Fibroblast of skin of back (primary cell): ENCODE data around the gene FBXW8.

Source experiments
- DNase-seq: peaks from one replicate; pipeline ENCODE4 v3.0.0-alpha.2; 2013

FBXW8 gene

GRCh38 chr12:117060929-117061305 lies 150.2 kb downstream of the FBXW8 start:
- DNase-seq = no peak

DNA sequence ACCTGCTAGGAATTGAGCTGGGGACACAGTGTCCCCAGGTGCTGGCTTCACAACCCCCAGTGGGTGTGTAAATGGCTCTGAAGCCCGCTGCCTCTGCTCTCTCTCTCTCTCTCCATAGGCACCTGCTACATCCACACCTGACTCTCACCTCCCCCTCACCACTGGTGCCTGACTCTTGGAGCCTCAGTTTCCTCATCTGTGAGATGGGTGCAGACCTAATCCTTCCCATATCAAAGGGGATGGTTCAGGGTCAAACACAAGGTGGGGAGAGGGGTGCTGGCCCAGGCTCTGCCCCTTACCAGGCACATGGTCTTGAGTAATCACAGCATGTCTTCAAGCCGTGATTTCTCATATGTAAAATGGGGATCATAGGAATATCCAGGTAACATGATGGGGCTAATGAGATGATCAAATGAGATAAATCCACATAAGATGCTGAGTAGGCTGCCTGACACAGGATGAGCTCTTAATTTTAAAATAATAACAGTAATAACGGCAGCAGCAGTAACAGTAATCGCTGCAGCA lies 150.9 kb downstream of the FBXW8 start:
- DNase-seq = no peak

DNA sequence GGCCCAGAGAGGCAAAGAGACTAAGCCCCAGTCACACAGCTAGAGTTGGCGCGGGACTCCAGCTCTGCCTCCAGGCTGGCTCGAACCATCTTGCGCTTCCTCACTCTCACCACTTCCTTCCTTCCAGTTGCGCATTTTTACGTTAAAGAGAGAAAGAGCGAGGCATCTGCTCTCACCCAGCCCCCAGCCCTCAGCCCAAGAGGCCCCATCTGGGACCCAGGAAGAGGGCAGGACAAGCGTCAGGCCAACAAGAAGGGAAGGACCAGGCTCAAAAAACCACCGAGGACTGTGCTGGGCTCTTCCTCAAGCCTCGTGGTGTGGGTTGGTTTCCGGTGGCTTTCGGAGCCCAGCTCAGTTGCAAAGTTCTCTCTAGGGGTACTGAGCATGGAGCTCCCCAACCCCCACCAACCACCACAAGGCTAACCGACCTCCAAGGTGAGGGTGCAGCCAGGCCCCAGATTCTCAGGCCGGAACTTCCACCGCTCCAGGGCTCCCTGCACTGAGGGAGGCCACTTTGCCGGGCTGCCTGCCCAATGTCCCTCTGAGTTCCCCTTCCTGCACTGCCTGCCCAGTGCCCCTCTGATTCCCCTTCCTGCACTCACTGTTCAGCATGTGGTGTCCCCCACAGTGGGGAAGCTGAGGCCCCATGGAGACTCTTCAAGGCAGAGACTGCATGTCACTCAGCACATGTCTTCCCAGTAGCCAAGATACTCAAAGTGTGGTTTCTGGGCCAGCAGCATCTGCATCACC lies 152.6 kb downstream of the FBXW8 start:
- DNase-seq = no peak

DNA sequence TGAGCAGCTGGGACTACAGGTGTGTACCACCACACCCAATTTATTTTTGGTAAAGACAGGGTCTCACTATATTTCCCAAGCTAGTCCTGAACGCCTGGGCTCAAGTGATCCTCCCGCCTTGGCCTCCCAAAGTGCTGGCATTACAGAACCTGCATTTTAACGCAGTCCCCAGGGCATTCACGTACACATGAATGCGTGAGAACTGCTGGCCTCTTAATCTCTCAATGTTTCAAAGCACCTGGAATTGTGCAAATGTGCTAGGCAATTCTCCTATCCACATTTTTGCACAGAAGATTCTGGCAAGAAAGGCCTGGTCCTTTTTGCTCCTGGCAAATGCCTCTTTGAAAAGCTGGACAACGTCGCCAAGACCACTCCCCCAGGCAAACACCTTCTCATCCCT lies 153.3 kb downstream of the FBXW8 start:
- no peak for DNase-seq

DNA sequence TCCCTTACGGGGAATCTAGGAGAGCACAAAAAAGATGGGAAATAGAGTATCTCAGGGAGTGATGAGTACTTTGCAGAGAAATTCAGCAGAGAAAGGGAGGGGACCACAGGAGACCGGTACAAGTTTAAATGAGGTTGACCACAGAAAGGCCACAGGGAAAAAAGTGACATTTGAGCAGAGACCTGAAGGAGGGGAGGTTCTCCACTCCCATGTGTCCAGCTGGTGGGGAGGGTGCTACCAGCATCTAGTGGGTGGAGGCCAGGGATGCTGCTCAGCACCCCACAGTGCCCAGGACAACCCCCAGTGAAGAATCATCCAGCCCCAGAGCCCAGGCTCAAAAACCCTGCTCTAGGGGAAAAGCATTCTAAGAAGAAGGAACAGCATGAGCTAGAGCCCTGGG lies 153.8 kb downstream of the FBXW8 start:
- no peak for DNase-seq

DNA sequence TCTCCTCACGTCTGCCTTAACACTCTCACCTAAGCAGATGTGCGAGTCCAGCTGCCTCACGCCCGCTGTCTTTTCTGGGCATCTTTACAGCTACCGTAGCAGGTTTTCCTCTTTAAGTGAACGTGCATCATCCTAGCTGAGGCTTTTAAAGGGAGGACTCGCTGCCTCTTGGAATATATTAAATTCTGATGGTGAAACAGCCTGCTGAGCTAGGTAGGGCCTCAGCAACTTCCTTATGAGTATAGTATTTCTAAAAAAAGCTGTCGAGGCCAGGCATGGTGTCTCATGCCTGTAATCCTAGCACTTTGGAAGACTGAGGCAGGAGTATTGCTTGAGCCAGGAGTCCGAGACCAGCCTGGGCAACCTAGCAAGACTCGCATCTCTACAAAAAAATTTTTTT lies 156.3 kb downstream of the FBXW8 start:
- no peak for DNase-seq

DNA sequence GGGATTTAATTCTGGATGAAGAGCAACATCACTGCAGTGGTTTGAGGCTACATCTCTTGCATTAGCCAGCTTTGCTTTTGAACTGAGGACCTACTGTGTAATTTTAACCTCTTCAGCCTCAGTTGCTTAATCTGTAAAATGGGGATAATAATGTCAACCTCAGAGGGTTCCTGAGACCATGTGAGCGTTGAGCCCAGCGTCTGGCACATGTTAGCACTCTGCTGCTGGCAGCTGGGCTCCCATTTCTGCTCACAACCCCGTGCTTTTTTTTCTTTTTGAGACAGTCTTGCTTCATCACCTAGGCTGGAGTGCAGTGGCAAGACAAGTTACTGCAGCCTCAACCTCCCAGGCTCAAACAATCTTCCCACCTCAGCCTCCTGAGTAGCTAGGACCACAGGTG lies 156.9 kb downstream of the FBXW8 start:
- DNase-seq = no peak

GRCh38 chr12:117068492-117068891 lies 157.7 kb downstream of the FBXW8 start:
- no peak for DNase-seq

DNA sequence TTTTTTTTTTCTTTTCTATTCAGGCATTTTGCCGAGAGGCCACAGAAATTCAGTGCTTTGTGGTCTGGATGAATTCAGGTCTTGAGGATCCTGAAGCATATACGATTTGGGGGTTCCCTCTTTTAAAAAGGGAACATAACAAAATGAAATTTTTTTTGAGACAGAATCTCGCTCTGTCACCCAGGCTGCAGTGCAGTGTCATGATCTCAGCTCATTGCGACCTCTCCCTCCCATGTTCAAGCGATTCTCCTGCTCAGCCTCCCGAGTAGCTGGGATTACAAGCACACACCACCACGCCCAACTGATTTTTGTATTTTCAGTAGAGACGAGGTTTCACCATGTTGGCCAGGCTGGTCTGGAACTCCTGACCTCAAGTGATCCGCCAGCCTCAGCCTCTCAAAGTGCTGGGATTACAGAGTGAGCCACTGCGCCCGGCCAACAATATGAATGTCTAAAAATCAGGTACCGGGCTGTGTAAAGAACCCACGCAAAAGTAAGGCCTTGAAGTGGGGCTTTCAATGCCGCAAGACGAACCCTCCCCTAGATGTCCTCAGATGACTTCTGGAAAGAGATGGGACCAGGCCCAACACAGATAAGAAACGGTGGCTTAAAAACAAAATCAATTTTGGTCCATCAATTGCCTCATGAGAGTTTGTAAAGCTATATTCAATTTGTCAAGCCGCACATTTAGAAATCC lies 158.5 kb downstream of the FBXW8 start:
- DNase-seq = no peak

DNA sequence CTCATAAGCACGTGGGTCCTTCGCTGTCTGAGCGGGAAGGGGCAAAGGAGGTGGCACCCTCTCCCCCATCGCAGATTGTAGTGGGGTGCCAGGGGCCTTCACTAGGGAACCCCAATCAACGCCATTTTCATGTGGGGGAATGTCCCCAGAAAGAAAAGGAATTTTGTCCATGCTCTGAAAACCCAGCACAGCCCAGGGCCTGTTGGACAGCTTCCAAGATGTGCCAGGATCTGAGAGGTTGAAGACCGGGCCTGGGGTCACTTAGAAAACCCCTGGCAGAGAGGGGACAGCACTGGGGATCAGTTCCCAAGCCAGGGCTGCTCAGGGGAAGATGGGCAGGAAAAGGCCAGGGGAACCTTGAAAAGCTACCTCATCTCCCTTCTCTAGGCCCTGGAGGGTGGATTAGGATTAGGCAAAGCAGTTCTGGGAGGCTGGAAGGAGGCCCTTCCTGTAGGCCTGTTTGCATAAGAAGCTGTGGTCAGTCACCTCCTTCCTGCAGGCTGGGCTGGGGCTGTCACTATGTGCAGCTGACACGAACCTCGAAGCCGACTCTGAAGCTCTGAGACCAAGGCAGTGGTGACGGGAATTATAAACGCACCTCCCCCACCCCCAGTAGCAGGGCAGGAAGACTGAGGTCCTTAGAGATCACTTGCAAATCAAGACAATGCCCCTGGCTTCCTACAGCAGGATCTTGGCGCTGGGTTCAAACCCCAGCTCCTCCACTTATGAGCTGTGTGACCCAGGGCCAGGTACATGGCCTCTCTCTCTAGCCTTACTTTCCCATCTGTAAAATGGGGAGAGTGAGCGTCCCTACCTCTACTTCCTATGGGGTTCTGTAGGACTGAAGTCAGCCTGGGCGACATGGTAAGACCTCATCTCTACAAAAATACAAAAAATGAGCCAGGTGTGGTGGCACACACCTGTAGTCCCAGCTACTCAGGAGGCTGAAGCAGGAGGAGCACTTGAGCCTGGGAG lies 159.5 kb downstream of the FBXW8 start:
- no peak for DNase-seq

DNA sequence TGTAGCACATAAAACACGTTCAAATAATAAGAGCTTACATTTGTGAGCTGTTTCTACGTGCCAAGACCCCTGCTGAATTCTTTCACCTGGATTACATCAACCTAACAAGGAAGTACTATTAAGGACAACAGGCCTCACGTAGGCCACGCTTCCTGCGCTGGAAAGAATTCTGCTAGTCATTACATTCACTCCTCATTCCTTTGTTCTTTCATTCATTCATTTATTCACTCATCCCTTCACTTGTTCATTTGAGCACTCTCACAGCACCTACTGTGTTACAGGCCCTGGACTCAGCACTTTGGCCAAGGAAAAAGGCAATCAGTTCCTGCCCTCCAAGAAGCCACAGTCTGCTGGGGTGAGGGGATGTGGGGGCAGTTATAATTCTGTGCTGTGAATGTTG lies 160.3 kb downstream of the FBXW8 start:
- no peak for DNase-seq

GRCh38 chr12:117072106-117072505 lies 161.4 kb downstream of the FBXW8 start:
- DNase-seq = no peak

DNA sequence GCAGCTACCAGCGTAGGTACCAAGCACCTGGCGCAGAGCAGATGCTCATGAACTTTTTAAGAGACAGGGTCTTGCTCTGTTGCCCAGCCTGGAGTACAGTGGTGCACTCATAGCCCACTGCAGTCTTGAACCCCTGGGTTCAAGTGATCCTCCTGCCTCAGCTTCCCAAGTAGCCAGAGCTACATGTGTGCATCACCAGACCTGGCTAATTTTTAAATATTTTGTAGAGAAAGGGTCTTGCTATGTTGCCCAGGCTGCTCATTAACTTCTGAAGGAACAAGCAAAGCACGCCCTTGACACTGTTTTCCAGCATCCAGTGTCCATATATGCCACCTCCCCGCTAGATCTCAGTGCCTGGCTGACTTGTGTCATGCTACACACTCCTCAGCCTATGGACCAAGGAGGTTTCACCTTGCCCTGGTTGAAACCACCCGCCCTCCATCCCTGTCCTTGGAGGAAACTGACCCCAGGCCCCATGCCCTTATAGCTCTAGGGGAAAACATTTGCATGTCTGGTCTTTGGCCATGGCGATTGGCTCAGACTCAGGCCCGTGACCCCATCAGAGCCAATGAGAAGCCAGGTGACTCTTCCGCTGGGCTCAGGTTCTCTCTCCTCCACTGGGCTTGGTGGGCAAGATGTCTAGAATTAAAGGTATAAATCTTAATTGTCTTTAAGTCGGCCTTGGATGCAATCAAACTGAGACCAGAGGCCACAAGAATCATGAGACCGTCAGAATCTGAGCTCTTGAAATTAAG lies 162.2 kb downstream of the FBXW8 start:
- DNase-seq = no peak

DNA sequence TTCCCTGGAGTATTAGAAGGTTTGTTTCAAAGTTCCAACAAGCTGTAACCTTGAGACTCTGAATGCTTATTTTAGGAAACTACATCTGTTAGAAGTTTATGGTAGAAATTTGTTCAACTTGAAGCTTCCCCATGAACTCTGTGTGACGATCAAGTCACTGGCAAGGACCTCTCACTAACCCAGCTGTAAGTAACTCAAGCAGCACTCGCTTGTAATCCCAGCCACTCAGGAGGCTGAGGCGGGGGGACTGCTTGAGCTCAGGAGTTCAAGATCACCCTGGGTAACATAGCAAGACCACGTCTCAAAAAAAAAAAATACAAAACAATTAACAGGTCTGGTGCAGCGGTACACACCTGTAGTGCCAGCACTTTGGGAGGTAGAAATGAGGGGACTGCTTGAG lies 162.9 kb downstream of the FBXW8 start:
- DNase-seq = no peak

DNA sequence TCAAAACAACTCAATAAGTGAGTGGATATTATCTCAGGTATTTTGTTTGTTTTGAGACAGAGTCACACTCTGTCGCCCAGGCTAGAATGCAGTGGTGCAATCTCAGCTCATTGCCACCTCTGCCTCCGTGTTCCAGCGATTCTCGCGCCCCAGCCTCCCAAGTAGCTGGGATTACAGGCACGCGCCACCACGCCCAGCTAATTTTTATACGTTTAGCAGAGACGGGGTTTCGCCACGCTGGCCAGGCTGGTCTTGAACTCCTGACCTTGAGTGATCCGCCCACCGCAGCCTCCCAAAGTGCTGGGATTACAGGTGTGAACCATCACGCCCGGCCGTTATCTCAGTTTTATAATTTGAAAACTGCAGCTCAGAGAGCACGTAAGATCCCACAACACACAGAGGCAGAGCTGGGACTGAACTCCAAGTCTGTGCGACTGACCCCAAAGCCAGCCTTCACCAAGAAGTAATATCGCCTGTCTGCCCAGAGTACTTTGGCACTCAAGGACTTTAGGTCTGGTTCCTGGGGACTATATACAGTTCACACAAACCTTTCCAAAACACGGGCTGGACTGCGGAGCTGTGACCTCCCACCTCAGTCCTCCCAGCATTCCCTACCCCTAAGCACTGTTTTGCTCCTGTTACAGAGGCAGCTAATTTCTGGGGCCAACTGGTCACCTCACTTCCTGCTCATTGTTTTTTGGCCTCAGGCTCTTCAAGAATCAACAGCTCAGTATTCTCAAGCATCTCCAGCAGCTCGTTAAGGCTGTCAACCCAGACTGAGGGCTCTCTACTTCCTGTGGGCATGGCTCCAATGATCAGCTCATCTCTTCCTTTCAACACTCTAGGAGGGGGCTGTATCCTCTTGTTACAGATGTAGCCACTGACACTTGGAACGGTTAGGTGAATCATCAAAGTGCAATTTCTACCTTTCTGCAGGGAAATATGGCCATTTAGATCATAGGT lies 165.9 kb downstream of the FBXW8 start:
- no peak for DNase-seq

DNA sequence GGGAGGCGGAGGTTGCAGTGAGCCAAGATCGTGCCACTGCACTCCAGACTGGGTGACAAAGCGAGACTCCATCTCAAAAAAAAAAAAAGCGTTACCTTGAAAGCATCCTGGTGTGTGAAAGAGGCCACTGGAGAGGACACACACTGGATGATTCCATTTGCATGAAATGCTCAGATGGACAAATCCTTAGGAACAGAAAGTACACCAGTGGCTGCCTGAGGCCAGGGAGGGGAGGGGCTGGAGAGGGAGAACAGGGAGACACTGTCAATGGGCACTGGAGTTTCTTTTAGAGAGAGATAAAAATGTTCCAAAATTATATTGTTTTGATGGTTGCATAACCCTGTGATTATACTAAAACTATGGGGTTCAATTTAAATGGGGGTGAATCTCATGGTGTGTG lies 168.7 kb downstream of the FBXW8 start:
- DNase-seq = no peak

GRCh38 chr12:117080661-117081144 lies 170.0 kb downstream of the FBXW8 start:
- no peak for DNase-seq
